Gastroesophageal sphincter (tissue), 3 donors: Measurements from ENCODE around the gene ACOT11.

Experiments used
- CTCF ChIP-seq, 4 experiments: fragments of 200-600 bp in 2 of 4; fragments of 450-650 bp in 2 of 4; sonication (generic) in 1 of 4; IDR thresholded peaks; one replicate each; pipeline ENCODE4 v1.5.1; 2017 to 2019; ENCODE audit warnings: antibody characterized with exemption in 4 of 4, mild to moderate bottlenecking in 2 of 4, moderate library complexity in 2 of 4
- EP300 ChIP-seq: sonication (generic); formaldehyde crosslinking; IDR thresholded peaks from one replicate; pipeline ENCODE4 v1.6.1; 2017; ENCODE audit warnings: antibody characterized with exemption, mild to moderate bottlenecking

- TF ChIP-seq CTCF (IDR thresholded peaks at IDR 0.05) = no peak
- no peak for TF ChIP-seq EP300
These were observed 103.6 kb downstream of the ACOT11 start for GRCh38 chr1:54651608-54652007.
